Glutamatergic neuron (in vitro differentiated cells): ENCODE results near the gene HYDIN. TPM values are rescaled to one million over a fixed set of nuclear protein-coding genes. Genes with fewer than 3 reads are reported as not detected.

Source experiments
- DNase-seq: peaks from one replicate; pipeline ENCODE4 v3.0.0; 2022
- H3K27ac Mint-ChIP-seq: one replicate; pipeline ENCODE4 v1.8.0; 2020; ENCODE audit warnings: mild to moderate bottlenecking, mixed read lengths, inconsistent platforms; ENCODE audit not compliant: unreplicated experiment
- H3K27me3 Mint-ChIP-seq: one replicate; pipeline ENCODE4 v1.8.0; 2020; ENCODE audit warnings: mild to moderate bottlenecking, moderate library complexity, mixed read lengths, inconsistent platforms; ENCODE audit not compliant: unreplicated experiment
- H3K36me3 Mint-ChIP-seq: one replicate; pipeline ENCODE4 v1.8.0; 2020; ENCODE audit warnings: mild to moderate bottlenecking, mixed read lengths, inconsistent platforms; ENCODE audit not compliant: unreplicated experiment
- H3K4me1 Mint-ChIP-seq: one replicate; pipeline ENCODE4 v1.8.0; 2020; ENCODE audit warnings: mild to moderate bottlenecking, low read depth, mixed read lengths, inconsistent platforms; ENCODE audit not compliant: unreplicated experiment
- H3K4me3 Mint-ChIP-seq: one replicate; pipeline ENCODE4 v1.8.0; 2020; ENCODE audit warnings: mild to moderate bottlenecking, mixed read lengths, inconsistent platforms; ENCODE audit not compliant: unreplicated experiment
- H3K9me3 Mint-ChIP-seq: one replicate; pipeline ENCODE4 v1.8.0; 2020; ENCODE audit warnings: mild to moderate bottlenecking, moderate library complexity, mixed read lengths, inconsistent platforms; ENCODE audit not compliant: unreplicated experiment
- total RNA-seq: library from RNA; stranded (reverse); fragmentation: NEBNext Ultra II Directional; extraction: Animal tissue kit (Norgen Biotek cat#: 25700); gene quantifications from one replicate; pipeline ENCODE4 v1.2.1, GENCODE V29; 2021; ENCODE audit not compliant: unreplicated experiment
- TF ChIP-seq, protein P1 (sequence below): fragments of 200-600 bp; sonication (generic); IDR thresholded peaks from one replicate; pipeline ENCODE4 v1.5.0; 2021; ENCODE audit not compliant: partially characterized antibody, unreplicated experiment

HYDIN gene
- total RNA-seq, 1 donor from 2014 or later = 7.0 TPM

DNA sequence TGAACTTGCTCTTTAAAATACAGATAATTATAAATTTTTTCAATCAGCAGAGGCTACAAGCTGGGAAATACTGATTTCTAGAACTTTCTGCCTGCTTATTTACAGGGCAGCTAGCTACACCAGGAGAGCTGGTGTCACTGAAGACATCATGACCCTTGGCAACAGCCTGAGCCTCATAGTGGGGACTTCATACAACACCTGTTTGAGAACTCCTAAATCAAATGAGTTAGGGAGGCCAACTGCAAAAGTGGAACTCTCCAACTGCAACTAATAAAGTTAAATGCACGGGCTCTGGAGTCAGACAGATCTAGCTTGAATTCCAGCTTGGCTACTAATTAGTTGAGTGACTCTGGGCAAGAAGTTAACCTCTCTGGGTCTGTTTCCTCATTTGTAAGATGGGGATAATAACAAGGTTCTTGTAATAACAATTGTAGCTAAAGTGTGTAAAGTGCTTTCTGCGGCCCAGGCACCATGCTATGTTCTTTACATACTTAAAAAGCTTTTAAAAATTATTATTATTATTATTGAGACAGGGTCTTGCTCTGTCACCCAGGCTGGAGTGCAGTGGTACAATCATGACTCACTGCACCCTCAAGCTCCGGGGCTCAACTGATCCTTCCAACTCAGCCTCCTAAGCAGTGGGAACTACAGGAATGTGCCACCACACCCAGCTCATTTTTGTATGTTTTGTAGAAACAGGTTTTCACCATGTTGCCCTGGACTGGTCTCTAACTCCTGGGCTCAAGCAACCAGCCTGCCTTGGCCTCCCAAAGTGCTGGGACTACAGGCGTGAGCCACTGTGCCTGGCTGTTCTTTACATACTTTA, 462.9 kb downstream of the HYDIN start:
- Mint-ChIP-seq H3K9me3 (no peaks in the 10 kb centered on the region), H3K4me1 (peaks cover 7% of the 10 kb centered on the region), H3K27ac (no peak overlapping the region), H3K36me3 (no peaks in the 10 kb centered on the region), H3K27me3 (peaks cover 3% of the 10 kb centered on the region), H3K4me3 (no peak overlapping the region)
- TF ChIP-seq, protein P1, sequence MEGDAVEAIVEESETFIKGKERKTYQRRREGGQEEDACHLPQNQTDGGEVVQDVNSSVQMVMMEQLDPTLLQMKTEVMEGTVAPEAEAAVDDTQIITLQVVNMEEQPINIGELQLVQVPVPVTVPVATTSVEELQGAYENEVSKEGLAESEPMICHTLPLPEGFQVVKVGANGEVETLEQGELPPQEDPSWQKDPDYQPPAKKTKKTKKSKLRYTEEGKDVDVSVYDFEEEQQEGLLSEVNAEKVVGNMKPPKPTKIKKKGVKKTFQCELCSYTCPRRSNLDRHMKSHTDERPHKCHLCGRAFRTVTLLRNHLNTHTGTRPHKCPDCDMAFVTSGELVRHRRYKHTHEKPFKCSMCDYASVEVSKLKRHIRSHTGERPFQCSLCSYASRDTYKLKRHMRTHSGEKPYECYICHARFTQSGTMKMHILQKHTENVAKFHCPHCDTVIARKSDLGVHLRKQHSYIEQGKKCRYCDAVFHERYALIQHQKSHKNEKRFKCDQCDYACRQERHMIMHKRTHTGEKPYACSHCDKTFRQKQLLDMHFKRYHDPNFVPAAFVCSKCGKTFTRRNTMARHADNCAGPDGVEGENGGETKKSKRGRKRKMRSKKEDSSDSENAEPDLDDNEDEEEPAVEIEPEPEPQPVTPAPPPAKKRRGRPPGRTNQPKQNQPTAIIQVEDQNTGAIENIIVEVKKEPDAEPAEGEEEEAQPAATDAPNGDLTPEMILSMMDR = no peak
- DNase-seq = no peak

DNA sequence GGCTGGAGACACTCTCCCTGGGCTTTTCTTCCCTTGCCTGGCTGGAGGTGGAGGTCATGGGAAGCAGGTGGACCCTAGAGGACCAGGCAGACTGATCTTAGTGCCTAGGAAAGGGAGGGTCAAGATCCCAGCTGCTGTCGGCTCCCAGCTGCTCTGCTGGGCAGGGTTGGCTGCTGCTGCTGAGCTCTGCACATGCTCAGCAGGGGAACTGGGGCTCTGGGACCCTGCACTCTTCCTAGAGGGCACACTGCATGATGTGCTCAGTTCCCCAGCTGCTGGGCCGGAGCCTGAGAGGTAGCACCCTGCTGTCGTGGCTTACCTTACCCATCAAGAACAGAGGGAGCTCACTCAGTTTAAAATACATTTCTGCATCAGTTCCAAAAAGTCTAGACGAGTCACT, 463.9 kb downstream of the HYDIN start:
- no peak overlapping the region for H3K27ac Mint-ChIP-seq
- no peak overlapping the region for H3K4me3 Mint-ChIP-seq
- no peaks in the 10 kb centered on the region for H3K36me3 Mint-ChIP-seq
- DNase-seq = no peak
- H3K9me3 Mint-ChIP-seq = no peaks in the 10 kb centered on the region
- TF ChIP-seq, protein P1 = no peak
- peaks cover 3% of the 10 kb centered on the region for H3K27me3 Mint-ChIP-seq
- peaks cover 7% of the 10 kb centered on the region for H3K4me1 Mint-ChIP-seq

DNA sequence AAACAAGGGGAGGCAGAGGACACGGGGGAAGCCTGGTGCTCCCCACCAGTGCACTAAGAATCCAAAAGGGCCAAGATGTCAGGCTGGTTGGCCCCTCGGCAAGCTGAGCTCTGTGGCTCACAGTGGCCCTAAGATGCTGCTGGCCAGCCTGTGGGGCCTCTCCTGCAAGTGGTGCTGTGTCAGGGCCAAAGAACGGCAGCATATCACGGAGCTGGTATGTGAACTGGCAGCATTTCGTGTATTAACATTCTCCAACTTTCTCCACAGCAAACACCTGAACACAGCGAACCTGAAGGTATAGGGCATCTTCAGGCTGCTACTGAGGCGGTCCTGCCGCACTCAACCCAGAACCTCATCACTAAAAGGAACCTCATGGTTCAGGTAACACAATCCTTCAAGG, 464.3 kb downstream of the HYDIN start:
- Mint-ChIP-seq H3K27me3 (peaks cover 3% of the 10 kb centered on the region), H3K27ac (no peak overlapping the region), H3K36me3 (no peaks in the 10 kb centered on the region), H3K4me3 (no peak overlapping the region), H3K4me1 (peaks cover 7% of the 10 kb centered on the region), H3K9me3 (no peaks in the 10 kb centered on the region)
- DNase-seq = no peak
- TF ChIP-seq, protein P1 = no peak

DNA sequence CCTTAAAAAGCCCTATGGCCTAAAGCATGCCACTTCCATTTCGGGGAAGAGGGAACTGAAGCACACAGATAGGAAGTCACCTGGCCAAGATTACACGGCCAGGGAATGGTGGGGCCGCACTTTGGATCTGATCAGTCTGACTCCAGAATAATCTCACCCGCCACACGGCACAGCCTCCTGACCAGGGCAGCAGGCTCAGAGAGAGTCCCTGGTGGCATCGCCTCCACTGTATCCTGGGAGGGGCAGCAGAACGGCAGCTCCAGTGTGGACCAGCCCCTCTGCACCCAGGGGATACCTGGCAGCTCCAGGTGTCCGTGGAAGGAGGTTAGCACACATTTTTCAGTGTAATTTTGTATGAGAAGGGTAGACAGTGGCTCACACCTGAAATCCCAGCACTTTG, 465.0 kb downstream of the HYDIN start:
- no peak overlapping the region for H3K27ac Mint-ChIP-seq
- no peak for DNase-seq
- peaks cover 6% of the 10 kb centered on the region for H3K27me3 Mint-ChIP-seq
- H3K4me1 Mint-ChIP-seq = peaks cover 7% of the 10 kb centered on the region
- no peaks in the 10 kb centered on the region for H3K36me3 Mint-ChIP-seq
- H3K9me3 Mint-ChIP-seq = no peaks in the 10 kb centered on the region
- TF ChIP-seq, protein P1 = no peak
- no peak overlapping the region for H3K4me3 Mint-ChIP-seq

DNA sequence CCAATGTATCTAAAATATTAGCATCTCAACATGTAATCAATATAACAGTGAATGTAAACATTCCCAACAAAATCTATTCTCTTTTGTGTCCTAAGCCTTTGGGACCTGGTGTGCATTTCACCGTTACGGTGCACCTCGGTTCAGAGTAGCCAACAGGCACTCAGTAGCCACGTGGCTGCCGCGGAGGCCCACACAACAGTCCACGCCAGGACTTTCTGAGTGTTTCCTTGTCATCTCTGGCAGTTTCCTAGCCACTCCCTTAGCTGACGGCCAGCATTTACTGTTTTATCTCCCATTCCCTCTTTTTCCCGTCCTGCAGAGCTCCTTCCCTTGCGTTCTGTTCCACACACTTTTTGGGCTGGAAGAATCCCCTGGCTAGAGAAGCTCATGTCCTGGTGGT, 465.9 kb downstream of the HYDIN start:
- H3K4me1 Mint-ChIP-seq = peaks cover 7% of the 10 kb centered on the region
- H3K36me3 Mint-ChIP-seq = peaks cover 2% of the 10 kb centered on the region
- H3K9me3 Mint-ChIP-seq = no peaks in the 10 kb centered on the region
- TF ChIP-seq, protein P1 = no peak
- peaks cover 6% of the 10 kb centered on the region for H3K27me3 Mint-ChIP-seq
- H3K4me3 Mint-ChIP-seq = no peak overlapping the region
- H3K27ac Mint-ChIP-seq = no peak overlapping the region
- no peak for DNase-seq
